GM06990 (cell line): ENCODE measurements around the gene CANT1.

ENCODE experiments used
- DNase-seq: peaks from one replicate; pipeline ENCODE4 v3.0.0-alpha.2; 2011; ENCODE audit not compliant: insufficient read length; ENCODE audit errors: extremely low read depth
- H3K27me3 ChIP-seq: replicated peaks from 2 replicates; pipeline ENCODE4 v1.6.0; 2011; ENCODE audit warnings: low read length; ENCODE audit not compliant: control insufficient read depth, insufficient read depth
- H3K36me3 ChIP-seq: 2 replicates; pipeline ENCODE4 v1.5.1; 2011; ENCODE audit warnings: low read length; ENCODE audit not compliant: control insufficient read depth, insufficient read depth
- H3K4me3 ChIP-seq: replicated peaks from 2 replicates; pipeline ENCODE4 v1.5.1; 2011; ENCODE audit warnings: low read depth, mild to moderate bottlenecking, control low read depth, low read length
- CTCF ChIP-seq: IDR thresholded peaks from 2 replicates; pipeline ENCODE4 v1.5.1; 2011; ENCODE audit warnings: low read length, control low read depth, mild to moderate bottlenecking, inconsistent platforms; ENCODE audit not compliant: insufficient read depth, poor library complexity, severe bottlenecking

The CANT1 gene

GRCh38 chr17:79041723-79042420 lies 32.3 kb upstream of the CANT1 start:
- no peak for TF ChIP-seq CTCF

GRCh38 chr17:79041041-79041570 lies 31.5 kb upstream of the CANT1 start:
- no peak overlapping the region for H3K4me3 ChIP-seq
- no peak for DNase-seq
- H3K36me3 ChIP-seq: no peaks in the 10 kb centered on the region
- no peaks in the 10 kb centered on the region for H3K27me3 ChIP-seq
- no peak for TF ChIP-seq CTCF

More at GRCh38 chr17:79041723-79042420, 32.3 kb upstream of the CANT1 start:
- Histone ChIP-seq H3K4me3 (no peak overlapping the region), H3K36me3 (no peaks in the 10 kb centered on the region), H3K27me3 (no peaks in the 10 kb centered on the region)
- no peak for DNase-seq

GRCh38 chr17:79039886-79040285 lies 30.3 kb upstream of the CANT1 start:
- TF ChIP-seq CTCF: no peak
- no peak for DNase-seq
- Histone ChIP-seq H3K27me3 (no peaks in the 10 kb centered on the region), H3K4me3 (no peak overlapping the region), H3K36me3 (no peaks in the 10 kb centered on the region)

GRCh38 chr17:79039171-79039570 lies 29.6 kb upstream of the CANT1 start:
- no peaks in the 10 kb centered on the region for H3K27me3 ChIP-seq
- no peak for DNase-seq
- no peak for TF ChIP-seq CTCF
- no peak overlapping the region for H3K4me3 ChIP-seq
- H3K36me3 ChIP-seq: no peaks in the 10 kb centered on the region

DNA sequence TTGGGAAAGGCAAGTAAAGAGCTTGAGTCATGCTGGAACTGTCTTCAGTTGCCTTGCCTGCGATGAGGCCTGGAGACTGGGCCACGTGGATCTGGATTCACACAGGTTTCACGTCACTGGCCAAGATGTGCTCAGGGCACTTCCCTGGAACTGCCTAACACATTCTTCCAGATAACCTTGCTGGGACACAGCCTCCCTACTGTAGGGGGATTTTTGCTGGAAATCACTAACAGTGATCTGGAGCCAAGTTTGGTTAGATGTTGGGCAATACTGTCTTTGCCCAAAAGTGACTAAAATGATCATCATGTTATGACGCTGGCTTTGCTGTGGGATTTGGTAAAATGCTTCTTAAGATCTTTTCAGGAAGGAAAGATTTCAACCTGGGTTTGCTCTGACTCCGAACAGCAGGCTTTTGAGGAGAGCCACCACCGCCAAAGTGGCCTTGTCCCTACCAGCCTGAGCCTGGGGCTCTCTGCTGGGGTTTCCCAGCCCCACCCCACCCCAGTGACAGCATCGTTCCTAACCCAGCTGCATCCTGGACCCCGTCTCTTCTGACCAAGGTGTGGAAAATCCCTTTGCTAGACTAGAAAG lies 29.1 kb upstream of the CANT1 start:
- DNase-seq: peak; percentile 44
- Histone ChIP-seq H3K36me3 (no peaks in the 10 kb centered on the region), H3K27me3 (no peaks in the 10 kb centered on the region), H3K4me3 (no peak overlapping the region)
- no peak for TF ChIP-seq CTCF
